NCI-H2107 treated with DMSO at 0.1 percent for 48 hours (cell line): ENCODE results near the gene RABEPK.
"Not testable (repeated sequence)": the region's sequence is repeated elsewhere in the genome, so short reads cannot be mapped to it uniquely, and the experiment has no call there.

Experiments used
- DNase-seq: peaks from one replicate; lab custom pipeline; 2025; ENCODE audit not compliant: unreplicated experiment; lab: John Stamatoyannopoulos, UW

Gene RABEPK

DNA sequence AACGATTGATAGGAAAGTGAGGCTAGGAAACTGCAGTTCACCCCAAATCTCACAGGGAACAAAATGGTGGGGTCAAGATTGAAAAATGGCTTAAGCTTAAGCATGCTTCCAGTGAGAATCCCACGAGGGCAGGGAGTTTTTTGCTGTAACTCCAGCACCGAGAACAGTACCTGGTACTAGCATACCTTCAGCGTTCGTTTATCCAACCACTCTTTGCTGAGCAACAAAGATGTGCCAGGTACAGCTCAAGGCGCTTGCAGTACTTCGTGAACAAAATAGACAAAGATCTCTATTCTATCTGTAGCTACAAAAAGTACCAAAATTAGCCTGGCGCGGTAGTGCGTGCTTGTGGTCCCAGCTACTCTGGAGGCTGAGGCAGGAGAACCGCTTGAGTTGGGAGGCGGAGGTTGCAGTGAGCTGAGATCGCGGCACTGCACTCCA lies 10.0 kb upstream of the RABEPK start:
- DNase-seq, result no peak

DNA sequence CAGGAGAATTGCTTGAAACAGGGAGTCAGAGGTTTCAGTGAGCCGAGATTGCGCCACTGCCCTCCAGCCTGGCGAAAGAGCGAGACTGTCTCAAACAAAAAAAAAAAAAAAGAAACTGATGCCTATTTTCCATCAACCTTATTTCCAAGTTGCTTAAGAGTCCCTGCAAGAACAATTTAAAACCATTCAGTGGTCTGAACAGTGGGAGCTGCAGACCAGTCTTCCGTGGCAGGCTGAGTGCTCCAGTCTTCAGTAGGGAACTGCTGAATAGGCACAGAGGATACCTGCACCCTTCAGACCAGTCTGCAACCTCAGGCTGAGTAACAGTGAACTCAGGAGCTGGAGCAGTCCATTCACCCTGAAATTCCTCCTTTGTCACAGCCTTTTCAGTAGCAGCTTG lies 5.9 kb upstream of the RABEPK start:
- not testable (repeated sequence) for DNase-seq

DNA sequence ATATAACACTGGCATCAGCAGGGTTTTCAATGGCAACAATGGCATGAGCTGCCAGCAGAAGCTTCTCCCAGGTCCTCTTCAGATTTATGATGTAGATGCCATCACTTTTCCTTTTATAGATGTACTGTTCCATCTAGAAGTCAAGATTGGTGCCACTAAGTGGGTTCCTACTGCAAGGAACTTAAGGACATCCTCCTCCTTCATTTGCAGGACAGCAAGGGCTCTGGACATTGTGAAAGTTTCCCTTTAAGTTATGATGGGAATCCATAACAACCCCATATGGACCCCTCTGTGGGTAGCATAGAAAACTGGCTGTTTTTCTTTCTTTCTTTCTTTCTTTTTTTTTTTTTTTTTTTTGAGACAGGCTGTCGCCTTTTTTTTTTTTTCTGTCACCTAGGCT lies 4.8 kb upstream of the RABEPK start:
- not testable (repeated sequence) for DNase-seq

DNA sequence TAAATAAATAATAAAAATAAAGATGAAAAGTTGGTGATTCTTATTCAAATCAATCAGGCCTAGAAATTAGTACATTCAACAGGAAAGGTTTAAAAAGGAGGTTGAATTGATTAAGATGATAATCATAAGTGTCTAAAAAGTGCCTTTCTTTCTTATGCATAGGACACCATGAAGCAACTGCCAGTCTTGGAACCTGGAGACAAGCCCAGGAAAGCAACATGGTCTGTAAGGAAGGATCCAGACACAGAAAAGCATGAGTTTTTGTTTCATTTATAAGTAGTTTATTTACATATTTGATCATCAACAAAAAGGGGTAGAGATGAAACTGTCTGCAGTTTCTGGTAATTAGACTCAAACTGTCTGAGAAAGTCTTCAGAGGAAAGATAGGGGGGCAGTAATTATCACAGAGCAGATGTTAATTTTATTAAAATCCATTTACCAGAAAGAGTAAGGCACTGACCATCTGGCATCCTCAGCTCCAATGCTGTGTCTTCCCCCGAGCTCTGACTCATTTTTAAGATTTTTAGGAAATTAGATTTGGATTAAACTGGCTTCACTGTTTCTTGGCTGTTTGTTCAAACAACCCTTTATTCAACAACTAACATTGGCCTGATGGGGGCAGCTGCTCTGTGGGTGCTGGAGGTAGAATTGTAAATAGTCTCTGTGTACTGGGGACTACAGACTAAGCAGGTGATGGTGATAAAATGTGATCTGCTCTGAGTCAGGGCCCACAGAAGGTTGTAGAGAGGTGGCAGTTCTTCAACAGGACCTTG lies 2.7 kb downstream of the RABEPK start:
- no peak for DNase-seq

DNA sequence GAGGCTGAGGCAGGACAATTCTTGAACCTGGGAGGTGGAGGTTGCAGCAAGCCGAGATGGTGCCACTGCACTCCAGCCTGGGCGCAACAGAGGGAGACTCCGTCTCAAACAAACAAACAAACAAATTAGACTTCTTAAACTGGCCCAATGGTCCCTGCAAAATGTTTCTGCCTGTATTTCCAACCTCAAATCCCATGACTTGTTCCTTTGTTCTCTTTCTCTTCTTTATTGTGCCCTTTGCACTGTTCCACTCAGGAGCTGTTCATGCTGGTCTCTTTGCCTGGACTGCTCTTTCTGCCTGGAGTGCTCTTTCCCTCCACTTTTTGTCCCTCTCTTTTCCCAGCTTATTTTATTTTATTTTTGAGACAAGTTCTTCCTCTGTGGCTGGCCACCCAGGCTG lies 4.1 kb downstream of the RABEPK start:
- no peak for DNase-seq

DNA sequence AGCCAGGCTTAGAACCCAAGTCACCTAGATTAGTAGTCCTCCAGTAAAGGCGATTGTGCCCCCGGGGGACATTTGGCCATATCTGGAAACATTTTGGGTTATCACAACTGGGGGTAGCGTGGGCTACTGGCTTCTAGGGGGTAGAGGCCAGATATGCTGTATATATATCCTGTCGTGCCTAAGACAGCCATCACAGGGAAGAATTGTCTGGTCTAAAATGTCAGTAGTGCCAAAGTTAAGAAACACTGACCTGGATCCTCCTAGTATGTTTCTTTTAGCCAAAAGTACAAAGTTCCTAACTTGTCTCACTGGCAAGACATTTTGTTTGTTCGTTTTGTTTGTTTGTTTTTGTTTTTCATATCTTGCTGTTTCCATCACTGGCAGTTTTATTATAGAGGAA lies 13.8 kb downstream of the RABEPK start:
- DNase-seq, result no peak

DNA sequence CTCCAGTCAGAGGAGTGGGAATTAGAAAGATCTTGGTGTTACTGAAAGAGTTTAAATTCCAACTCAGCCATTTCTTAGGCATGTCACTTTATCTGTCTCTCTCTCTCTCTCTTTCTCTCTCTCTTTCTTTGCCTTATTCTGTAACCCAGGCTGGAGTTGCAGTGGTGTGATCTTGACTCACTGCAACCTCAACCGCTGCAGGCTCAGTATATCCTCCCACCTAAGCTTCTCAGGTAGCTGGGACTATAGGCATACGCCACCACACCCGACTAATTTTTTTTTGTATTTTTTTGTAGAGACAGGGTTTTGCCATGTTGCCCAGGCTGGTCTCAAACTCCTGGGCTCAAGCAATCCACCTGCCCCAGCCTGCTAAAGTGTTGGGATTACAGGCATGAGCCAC lies 18.3 kb downstream of the RABEPK start:
- no peak for DNase-seq

DNA sequence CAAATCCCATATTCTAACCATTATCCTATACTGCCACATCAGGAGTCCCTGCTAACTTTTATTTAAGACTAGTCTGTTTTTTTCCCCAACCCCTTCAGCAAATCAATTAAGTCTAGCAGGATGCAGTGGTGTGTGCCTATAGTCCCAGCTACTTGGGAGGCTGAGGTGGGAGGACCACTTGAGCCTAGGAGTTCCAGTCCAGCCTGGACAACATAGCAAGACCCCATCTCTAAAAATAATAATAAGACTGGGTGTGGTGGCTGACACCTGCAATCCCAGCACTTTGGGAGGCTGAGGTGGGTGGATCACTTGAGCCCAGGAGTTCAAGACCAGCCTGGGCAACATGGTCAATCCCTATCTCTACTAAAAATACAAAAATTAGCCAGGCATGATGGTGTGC lies 24.5 kb downstream of the RABEPK start:
- DNase-seq, result not testable (repeated sequence)

DNA sequence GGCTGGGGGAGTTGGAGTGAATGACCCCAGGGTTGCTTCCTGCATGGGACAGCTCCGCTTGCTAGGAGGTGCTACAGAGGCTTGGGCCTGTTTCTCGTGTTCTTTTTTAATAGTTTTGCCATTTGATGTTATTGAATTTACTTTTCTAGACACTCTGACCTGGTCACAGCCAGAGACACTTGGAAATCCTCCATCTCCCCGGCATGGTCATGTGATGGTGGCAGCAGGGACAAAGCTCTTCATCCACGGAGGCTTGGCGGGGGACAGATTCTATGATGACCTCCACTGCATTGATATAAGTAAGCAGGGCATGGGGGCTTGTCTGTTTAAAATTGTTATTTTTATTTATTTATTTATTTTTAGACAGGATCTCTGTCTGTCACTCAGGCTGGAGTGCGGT lies 27.4 kb downstream of the RABEPK start:
- no peak for DNase-seq

DNA sequence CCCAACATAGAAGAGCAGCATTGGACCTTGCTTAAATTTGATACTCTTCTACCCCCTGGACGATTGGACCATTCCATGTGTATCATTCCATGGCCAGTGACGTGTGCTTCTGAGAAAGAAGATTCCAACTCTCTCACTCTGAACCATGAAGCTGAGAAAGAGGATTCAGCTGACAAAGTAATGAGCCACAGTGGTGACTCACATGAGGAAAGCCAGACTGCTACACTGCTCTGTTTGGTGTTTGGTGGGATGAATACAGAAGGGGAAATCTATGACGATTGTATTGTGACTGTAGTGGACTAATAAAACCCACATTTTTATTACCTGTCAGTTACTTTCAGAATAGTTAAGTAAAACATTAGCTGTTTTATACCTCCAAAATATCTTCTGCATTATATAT lies 33.3 kb downstream of the RABEPK start:
- DNase-seq, result no peak

DNA sequence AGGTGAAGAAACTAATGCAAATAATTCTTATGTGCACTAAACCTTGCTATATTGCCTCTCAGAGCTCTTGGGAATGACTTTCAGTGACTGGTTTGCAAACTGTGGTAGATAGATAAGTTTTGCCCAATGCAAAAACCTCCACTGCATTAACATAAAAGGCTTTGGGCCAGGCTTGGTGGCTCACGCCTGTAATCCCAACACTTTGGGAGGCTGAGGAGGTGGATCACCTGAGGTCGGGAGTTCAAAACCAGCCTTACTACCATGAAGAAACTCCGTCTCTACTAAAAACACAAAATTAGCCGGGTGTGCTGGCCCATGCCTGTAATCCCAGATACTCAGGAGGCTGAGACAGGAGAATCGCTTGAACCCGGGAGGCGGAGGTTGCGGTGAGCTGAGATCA lies 33.8 kb downstream of the RABEPK start:
- DNase-seq, result not testable (repeated sequence)

DNA sequence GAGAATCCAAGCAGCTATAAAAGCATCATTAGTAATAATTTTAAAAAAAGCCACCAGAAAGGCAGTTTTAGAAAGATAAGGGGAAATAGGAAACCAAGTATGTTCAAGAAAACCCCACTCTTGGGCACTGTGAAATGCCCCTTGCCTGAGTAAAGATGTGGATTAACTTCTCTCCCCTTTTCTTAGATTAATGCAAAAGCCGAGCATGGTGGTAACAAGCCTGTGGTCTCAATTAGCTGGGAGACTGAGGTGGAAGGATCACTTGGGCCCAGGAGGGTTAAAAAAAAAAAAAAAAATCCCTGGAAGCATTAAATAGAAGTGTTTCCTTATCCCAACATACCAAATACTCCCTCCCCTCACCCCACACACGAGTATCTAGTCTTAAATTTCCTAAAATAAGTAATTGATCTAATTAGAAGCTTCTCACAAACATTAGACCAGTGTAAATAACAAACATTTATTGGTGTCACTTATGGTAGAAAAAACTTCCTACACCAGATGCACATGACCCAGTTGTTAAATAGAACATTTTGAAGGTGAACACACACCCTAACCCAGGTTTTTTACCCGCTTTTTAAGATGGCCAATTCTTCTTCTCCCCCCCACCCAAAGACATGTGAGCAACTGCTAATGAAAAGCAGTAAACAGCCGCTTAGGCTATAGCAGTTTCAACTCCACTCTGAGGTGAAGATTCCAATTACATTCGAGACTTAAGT lies 35.6 kb downstream of the RABEPK start:
- no peak for DNase-seq

DNA sequence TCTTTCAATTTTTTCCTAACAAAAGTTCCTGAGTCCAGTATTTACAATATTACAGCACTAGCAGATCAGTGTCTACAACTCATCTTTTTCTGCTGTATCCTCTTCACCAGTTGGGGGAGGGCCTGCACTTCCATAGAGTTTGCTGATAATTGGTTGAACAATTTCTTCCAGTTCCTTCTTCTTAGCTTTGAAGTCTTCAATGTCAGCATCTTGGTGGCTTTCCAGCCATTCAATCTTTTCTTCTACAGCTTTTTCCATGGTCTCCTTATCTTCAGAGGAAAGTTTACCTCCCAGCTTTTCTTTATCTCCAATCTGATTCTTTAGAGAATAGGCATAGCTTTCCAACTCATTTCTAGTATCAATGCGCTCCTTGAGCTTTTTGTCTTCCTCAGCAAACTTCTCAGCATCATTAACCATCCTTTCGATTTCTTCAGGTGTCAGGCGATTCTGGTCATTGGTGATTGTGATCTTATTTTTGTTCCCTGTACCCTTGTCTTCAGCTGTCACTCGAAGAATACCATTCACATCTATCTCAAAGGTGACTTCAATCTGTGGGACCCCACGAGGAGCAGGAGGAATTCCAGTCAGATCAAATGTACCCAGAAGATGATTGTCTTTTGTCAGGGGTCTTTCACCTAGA lies 36.3 kb downstream of the RABEPK start:
- DNase-seq, result not testable (repeated sequence)

DNA sequence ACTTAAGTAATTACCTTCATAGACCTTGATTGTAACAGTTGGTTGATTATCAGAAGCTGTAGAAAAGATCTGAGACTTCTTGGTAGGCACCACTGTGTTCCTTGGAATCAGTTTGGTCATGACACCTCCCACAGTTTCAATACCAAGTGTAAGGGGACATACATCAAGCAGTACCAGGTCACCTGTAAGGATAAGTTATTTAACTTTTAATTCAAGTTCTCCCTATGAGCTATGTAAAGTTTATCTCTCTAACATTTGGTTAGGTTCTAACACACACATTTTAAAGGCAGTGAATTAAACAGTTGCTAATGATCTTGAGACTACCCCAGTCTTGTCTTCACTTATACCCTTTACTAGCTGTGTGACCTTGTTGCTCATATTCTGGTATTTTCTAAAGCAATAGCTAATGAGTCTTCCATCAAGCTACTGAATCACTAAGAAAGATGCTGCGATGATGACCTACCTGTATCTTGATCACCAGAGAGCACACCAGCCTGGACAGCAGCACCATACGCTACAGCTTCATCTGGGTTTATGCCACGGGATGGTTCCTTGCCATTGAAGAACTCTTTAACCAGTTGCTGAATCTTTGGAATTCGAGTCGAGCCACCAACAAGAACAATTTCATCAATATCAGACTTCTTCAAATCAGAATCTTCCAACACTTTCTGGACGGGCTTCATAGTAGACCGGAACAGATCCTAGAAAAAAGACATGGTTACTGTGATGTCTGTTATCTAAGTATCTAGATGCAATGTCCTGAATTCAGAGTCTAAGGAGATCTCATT lies 38.0 kb downstream of the RABEPK start:
- no peak for DNase-seq

DNA sequence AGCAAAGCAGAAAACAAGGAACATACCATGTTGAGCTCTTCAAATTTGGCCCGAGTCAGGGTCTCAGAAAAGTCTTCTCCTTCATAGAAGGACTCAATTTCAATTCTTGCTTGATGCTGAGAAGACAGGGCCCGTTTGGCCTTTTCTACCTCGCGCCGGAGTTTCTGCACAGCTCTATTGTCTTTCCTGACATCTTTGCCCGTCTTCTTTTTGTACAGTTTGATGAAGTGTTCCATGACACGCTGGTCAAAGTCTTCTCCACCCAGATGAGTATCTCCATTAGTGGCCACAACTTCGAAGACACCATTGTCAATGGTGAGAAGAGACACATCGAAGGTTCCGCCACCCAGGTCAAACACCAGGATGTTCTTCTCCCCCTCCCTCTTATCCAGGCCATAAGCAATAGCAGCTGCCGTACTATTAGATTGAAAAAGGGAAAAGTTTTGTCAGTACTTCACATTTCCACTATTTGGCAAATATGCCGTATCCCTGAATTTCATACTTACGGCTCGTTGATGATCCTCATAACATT lies 38.6 kb downstream of the RABEPK start:
- DNase-seq, result no peak

DNA sequence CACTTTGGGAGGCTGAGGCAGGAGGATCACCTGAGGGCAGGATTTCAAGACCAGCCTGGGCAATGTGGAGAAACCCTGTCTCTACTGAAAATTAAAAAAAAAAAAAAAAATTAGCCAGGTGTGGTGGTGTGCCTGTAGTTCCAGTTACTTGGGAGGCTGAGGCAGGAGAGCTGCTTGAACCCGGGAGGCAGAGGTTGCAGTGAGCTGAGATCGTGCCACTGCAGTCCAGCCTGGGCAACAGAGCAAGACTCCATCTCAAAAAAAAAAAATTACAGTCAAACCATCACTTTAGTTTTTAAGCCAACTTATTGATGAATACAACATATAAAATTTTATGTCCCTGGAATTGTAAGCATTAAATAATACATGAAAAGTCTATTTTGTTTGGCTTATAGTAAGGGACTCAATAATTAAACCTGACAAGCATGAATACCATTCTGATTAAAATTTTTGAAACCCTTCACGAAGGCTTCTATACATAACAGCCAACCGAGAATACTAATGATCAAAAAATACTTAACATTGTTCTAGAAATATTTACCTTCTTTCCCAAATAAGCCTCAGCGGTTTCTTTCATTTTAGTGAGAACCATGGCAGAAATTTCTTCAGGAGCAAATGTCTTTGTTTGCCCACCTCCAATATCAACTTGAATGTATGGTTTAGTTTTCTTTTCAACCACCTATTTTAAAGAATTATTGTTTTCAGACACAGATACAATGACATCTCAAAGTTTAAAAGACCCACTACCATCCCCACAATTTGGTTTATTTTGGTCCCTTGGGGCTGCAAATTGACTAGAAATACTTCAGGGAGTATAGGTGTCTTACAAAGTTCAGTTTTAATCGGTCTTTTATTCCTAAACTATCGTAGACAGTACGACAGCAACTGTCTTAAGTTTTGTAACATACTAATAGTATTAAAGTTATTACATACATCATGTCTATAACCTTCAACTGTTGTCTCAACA lies 39.6 kb downstream of the RABEPK start:
- DNase-seq, result no peak

DNA sequence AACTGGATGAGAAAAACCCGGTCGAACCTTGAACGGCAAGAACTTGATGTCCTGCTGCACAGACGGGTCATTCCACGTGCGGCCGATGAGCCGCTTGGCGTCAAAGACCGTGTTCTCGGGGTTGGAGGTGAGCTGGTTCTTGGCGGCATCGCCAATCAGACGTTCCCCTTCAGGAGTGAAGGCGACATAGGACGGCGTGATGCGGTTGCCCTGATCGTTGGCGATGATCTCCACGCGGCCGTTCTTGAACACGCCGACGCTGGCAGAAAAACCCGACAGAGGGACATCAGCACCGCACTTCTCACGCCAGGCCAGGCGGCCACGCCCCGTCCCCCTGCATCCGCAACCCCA lies 40.3 kb downstream of the RABEPK start:
- no peak for DNase-seq

DNA sequence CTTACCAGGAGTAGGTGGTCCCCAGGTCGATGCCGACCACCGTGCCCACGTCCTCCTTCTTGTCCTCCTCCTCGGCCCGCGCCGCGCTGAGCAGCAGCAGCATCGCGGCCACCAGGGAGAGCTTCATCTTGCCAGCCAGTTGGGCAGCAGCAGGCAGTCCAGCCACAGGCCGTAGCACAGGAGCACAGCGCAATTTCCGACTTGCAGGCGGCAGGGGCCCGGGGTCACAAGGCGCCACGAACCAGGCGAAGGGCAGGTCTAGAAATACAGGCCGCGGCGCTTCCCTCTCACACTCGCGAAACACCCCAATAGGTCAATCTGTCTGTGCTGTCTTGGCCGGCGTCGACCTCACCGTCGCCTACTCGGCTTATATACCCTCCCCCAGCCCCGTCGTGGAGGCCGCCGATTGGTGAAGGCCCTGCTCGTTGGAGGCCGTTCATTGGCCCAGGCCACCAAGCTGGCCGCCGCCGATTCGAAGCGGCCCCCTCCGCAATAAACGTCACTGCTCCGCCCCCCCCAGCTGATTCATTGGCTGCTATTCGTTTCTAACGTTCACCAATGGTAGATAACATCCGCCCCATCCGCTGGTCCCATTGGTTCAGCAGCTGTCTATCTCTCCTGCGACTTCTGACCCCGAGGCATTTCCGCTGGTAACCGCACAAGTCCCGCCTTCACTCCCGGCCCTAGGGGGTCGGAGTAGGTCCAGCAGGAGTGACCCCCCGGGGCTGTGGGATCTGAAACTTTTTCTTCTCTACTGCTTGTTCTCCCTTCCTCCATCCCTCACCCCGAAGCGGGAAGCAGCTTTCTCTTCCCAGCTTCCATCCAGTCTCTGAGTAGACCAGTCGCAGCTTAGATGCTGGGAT lies 40.9 kb downstream of the RABEPK start, which contains the start of gene HSPA5:
Gene HSPA5 (minus strand): TSS at position 344 of the 863 bp plus-strand sequence. CDS start 217 bp downstream, at position 127.
- peak; percentile 96 for DNase-seq
